ENCODE data around the gene BIRC3.

DNA sequence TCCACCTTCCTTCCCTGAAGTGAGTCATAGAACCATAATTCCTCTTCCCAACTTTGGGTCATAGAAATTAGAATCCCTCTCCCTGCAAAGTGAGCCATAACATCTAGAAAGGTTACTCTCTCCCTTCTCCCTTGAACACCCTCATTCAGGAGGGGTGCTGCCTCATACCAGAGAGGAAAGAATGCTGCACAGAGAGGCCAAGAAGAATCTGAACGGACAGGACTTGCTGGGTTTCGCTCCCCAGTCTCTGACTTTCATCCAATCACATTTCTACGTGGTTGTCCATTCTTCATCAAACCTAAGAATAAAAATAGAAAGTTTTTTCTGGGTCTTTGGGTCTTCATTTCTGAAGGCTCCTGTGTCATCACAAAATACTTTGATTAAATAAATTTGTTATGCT, 31.0 kb upstream of the BIRC3 start:
- TF ChIP-seq EZH2 (IDR thresholded peaks at IDR 0.05) = no peak
- no peak for TF ChIP-seq POLR2AphosphoS5 (IDR thresholded peaks at IDR 0.05; ENCODE audit: borderline replicate concordance, low read depth, low read length)
- no peak for TF ChIP-seq FOXP2 (optimal IDR thresholded peaks at IDR 0.05; ENCODE audit: control extremely low read depth, extremely low read length, insufficient read depth)

Measured in SK-N-MC (cell line).